Thoracic aorta (tissue), 2 donors: ENCODE measurements around the gene MMP7. TPM values are rescaled to one million over a fixed set of nuclear protein-coding genes. Genes with fewer than 3 reads are reported as not detected.

Source experiments
- ATAC-seq: fragments of 150-250 bp; one replicate; pipeline ENCODE4 v1.8.0; 2017; ENCODE audit warnings: low read depth; ENCODE audit not compliant: insufficient number of reproducible peaks, low FRiP score
- DNase-seq: peaks from one replicate; pipeline ENCODE4 v3.0.0-alpha.2; 2020; ENCODE audit warnings: low spot score
- H3K27ac ChIP-seq, 2 donors: fragments of 200-600 bp; sonication (generic); 1 replicate in 1 of 2; 2 replicates in 1 of 2; pipeline ENCODE4 v1.5.1; 2016; ENCODE audit warnings: mild to moderate bottlenecking in 2 of 2, moderate library complexity in 2 of 2
- H3K27me3 ChIP-seq: fragments of 200-600 bp; sonication (generic); replicated peaks from 2 replicates; pipeline ENCODE4 v1.6.0; 2016; ENCODE audit warnings: mild to moderate bottlenecking; ENCODE audit not compliant: insufficient read depth
- H3K36me3 ChIP-seq: fragments of 200-600 bp; sonication (generic); one replicate; pipeline ENCODE4 v1.5.1; 2016
- H3K4me1 ChIP-seq, 2 donors: fragments of 200-600 bp; sonication (generic); 1 replicate in 1 of 2; 2 replicates in 1 of 2; pipeline versions ENCODE4 v1.5.1 to v1.6.0; 2016; ENCODE audit warnings: low read depth in 2 of 2, mild to moderate bottlenecking in 1 of 2; ENCODE audit not compliant: control insufficient read depth in 1 of 2
- H3K4me3 ChIP-seq: fragments of 200-600 bp; sonication (generic); 2 replicates; pipeline ENCODE4 v1.5.1; 2016; ENCODE audit warnings: mild to moderate bottlenecking
- H3K9me3 ChIP-seq: fragments of 200-600 bp; sonication (generic); 2 replicates; pipeline ENCODE4 v1.5.1; 2016
- CTCF ChIP-seq: fragments of 200-600 bp; sonication (generic); IDR thresholded peaks from one replicate; pipeline ENCODE4 v1.5.1; 2019; ENCODE audit warnings: antibody characterized with exemption
- total RNA-seq, 2 donors: library from RNA; depleted of rRNA; stranded (reverse); fragments of >200 nt; gene quantifications; one replicate each; pipeline versions ENCODE4 v1.1.0 to v1.2.3, GENCODE V29; 2016

MMP7 gene
- not detected for total RNA-seq

- no peak for TF ChIP-seq CTCF
- ATAC-seq = no peak
- peak within 1 kb of the TSS; percentile 37 for H3K4me3 ChIP-seq
These were observed at the start of gene MMP7 for GRCh38 chr11:102530558-102530957. MMP7 (minus strand) TSS chr11:102530747; CDS start chr11:102530700, 47 bp downstream.

GRCh38 chr11:102577723-102578122, 47.2 kb upstream of the MMP7 start:
- ATAC-seq (no peak), DNase-seq (no peak)
- no peak overlapping the region for H3K27ac ChIP-seq
- H3K4me3 ChIP-seq = no peak overlapping the region
- no peaks in the 10 kb centered on the region for H3K4me1 ChIP-seq
- no peaks in the 10 kb centered on the region for H3K9me3 ChIP-seq
- no peaks in the 10 kb centered on the region for H3K27me3 ChIP-seq
- no peak for TF ChIP-seq CTCF
- H3K36me3 ChIP-seq = no peaks in the 10 kb centered on the region

More at GRCh38 chr11:102530558-102530957, at the start of gene MMP7:
- H3K9me3 ChIP-seq = no peaks in the 10 kb centered on the region
- H3K36me3 ChIP-seq = no peaks in the 10 kb centered on the region
- H3K27me3 ChIP-seq = no peaks in the 10 kb centered on the region
- DNase-seq = no peak
- H3K27ac ChIP-seq = no peak within 1 kb of the TSS
- no peaks in the 10 kb centered on the region for H3K4me1 ChIP-seq

GRCh38 chr11:102577182-102577581, 46.6 kb upstream of the MMP7 start:
- no peaks in the 10 kb centered on the region for H3K9me3 ChIP-seq
- H3K36me3 ChIP-seq = no peaks in the 10 kb centered on the region
- no peak overlapping the region for H3K4me3 ChIP-seq
- DNase-seq = no peak
- no peak for ATAC-seq
- H3K27me3 ChIP-seq = no peaks in the 10 kb centered on the region
- H3K4me1 ChIP-seq = no peaks in the 10 kb centered on the region
- no peak overlapping the region for H3K27ac ChIP-seq
- no peak for TF ChIP-seq CTCF

- Histone ChIP-seq H3K4me1 (no peaks in the 10 kb centered on the region), H3K27ac (no peak overlapping the region), H3K27me3 (no peaks in the 10 kb centered on the region), H3K9me3 (no peaks in the 10 kb centered on the region), H3K4me3 (no peak overlapping the region), H3K36me3 (no peaks in the 10 kb centered on the region)
- TF ChIP-seq CTCF = no peak
- ATAC-seq (no peak), DNase-seq (no peak)
These were observed 45.8 kb upstream of the MMP7 start for GRCh38 chr11:102576350-102576749.

GRCh38 chr11:102575012-102575411, 44.5 kb upstream of the MMP7 start:
- no peak overlapping the region for H3K4me3 ChIP-seq
- H3K4me1 ChIP-seq = no peaks in the 10 kb centered on the region
- H3K36me3 ChIP-seq = no peaks in the 10 kb centered on the region
- H3K27me3 ChIP-seq = no peaks in the 10 kb centered on the region
- no peaks in the 10 kb centered on the region for H3K9me3 ChIP-seq
- no peak for TF ChIP-seq CTCF
- ATAC-seq (no peak), DNase-seq (no peak)
- no peak overlapping the region for H3K27ac ChIP-seq
